ENCODE data around the gene FEM1A.
"Not testable (repeated sequence)": the region's sequence is repeated elsewhere in the genome, so short reads cannot be mapped to it uniquely, and the experiment has no call there.

The FEM1A gene

DNA sequence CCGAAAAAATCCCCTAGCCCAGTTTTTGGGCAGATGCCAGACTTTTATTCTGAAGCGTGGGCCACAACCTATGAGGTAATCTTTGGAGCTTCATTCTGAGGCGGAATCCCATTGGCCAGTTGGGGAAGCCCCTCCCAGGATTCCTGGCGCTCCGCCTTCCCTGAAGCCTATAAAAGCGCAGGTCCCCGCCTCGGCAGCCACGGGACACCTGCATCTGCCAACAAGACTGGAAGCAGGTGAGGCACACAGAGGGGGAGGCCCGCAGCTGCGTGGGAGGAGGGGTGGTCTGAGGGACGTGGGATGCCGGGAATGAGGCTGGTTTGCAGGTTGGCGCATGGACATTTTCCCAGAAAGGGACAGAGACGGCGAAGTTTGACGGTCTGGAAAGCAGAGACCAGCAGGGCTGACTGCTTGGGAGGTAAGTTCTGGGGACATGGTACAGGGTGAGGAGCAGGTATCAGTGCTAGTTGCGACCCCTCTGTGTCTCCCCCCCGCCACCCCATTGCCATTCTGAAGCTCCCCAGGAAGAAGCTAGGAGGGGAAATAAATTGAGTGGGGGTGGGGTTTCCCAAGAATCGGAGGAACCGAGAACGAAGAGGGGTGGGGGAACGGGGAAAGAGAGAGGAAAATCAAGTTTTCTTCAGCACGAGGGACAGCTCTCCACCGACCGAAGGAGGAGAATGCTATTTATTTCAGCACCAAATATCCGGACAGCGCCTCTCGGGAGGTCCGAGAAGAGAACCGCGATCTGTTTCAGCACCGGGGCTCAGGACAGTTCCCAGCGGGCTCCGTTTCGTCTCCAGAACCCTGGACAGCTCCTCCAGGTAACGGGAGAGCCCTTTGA, 22.4 kb upstream of the FEM1A start:
- DNase-seq (ENCODE audit: low read depth, low spot score), result peak; percentile 90
- no peak overlapping the region for H3K4me3 ChIP-seq (ENCODE audit: low read length)

DNA sequence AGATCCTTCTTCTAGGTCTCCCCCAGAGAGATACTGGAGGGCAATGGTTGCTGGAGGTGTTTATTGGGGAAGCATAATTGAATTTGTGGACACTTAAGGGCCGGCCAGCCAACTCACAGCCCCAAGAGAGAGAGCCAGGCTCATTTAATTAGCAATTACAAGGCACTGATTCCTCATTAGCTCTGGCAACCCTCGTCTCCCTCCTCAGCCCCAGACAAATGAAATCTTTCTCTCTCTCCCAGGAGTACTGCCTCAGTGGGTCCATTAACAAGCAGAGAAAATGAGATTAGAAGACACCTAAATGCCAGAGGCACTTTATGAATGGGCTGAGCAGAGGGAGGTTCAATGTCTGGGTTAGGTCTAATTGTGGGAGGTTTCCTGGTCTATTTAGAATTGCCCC, 19.0 kb upstream of the FEM1A start:
- no peak overlapping the region for H3K4me3 ChIP-seq (ENCODE audit: low read length)
- no peak for DNase-seq (ENCODE audit: low read depth, low spot score)

DNA sequence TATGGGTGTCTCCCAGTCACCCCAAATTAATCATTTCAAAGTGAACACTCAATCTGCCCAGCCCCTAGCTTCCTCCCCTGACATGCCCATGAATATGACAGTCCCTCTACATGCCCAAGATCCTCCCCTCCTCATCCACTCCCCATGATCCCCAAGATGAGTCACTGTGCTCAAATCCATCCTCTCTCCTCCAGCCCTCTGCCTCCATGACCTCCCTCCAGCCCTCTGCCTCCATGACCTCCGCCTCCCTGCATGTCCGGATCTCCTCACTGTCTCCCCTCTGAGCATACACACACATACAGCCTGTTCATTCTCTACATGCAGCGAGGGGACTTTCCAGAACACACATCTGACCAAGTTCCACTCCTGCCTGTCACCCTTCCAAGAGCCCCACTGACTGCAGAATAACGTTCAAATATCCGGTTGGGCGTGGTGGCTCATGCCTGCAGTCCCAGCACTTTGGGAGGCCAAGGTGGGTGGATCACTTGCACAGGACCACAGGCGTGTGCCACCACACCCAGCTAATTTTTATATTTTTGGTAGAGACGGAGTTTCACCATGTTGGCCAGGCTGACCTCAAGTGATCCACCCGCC, 18.4 kb upstream of the FEM1A start:
- DNase-seq (ENCODE audit: low read depth, low spot score), result no peak
- no peak overlapping the region for H3K4me3 ChIP-seq (ENCODE audit: low read length)

DNA sequence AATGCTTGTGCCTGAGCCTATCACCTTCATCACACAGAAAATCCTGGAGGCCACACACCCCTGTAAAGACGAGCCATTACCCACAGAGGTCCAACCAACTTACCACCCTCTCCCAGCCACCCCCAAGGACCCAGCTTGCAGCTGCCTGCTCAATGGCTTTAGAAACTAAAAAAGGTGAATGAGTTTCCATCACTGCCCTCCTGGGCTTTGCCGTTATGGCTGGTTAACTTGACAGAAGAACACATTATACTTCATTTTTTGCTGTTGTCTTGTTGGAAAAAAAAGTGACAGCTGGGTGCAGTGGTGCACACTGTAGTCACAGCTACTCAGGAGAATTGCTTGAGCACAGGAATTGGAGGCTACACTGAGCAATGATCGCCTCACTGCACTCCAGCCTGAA, 17.4 kb upstream of the FEM1A start:
- DNase-seq (ENCODE audit: low read depth, low spot score), result no peak
- no peak overlapping the region for H3K4me3 ChIP-seq (ENCODE audit: low read length)

DNA sequence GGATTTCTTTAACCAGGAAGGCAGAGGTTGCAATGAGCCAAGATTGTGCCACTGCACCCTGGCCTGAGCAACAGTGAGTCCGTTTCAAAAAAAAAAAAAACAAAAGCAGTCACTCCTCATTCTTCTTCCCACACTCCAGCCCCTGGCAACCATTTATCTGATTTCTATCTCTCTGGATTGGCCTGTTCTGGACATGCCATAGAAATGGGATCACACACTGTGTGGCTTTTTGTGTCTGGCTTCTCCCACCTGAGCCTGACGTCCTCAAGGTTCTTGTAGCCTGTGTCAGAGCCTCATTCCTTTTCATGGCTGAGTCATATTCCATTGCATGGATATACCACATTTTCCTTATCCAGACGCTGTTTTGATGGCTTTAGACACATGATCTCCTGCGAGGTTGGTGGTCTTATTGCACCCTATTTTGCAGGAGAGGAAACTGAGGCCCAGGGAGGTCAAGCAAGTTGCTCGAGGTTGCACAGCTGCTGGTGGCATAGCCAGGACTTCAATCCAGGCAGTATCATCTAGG, 15.8 kb upstream of the FEM1A start:
- no peak for DNase-seq (ENCODE audit: low read depth, low spot score)
- no peak overlapping the region for H3K4me3 ChIP-seq (ENCODE audit: low read length)

DNA sequence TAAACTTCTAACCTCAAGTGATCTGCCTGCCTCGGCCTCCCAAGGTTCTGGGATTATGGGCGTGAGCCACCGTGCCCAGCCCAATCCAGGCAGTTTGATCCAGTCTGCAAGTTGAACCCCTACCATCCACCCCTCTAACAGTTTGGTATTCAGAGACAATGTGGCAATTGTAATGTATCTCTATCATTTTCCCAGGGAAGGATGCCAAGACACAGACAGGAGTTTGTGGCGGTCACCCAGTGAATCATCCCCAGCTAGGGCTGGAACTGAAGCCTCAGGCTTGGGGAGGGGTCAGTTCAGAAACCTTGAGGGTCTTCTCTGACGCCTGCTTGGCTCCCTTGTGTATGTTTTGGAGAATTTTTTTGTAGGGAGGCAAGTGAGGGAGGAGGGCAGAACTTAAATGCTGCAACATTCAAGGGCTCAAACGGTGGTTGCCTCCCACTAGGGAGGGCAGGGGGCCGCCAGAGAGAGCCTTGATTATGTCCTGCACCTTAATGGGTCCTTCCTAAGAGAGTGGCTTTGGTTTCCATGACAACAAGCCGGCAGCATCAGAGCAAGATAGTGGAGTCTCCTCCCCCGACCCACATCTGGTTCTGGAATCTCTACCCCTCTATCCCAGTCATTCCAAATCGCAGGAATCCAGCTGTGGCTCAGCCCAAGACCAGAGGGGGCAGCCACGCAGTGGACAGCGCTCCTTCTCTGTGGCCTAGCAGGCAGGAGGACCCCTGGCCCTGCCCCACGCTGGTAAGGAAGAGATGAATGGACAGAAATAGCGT, 14.9 kb upstream of the FEM1A start:
- DNase-seq (ENCODE audit: low read depth, low spot score), result no peak
- H3K4me3 ChIP-seq (ENCODE audit: low read length), result no peak overlapping the region

DNA sequence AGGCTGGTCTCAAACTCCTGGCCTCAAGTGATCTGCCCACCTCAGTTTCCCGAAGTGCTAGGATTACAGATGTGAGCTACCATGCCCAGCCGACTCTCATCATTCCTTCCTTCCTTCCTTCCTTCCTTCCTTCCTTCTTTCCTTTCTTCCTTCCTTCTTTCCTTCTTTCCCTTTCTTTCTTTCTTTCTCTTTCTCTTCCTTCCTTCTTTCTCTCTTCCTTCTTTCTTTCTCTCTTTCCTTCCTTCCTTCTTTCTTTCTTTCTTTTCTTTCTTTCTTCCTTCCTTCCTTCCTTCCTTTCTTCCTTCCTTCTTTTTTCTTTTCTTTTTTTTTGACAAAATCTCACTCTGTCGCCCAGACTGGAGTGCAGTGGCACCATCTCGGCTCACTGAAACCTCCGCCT, 13.4 kb upstream of the FEM1A start:
- not testable (repeated sequence) for DNase-seq (ENCODE audit: low read depth, low spot score); H3K4me3 ChIP-seq (ENCODE audit: low read length)

DNA sequence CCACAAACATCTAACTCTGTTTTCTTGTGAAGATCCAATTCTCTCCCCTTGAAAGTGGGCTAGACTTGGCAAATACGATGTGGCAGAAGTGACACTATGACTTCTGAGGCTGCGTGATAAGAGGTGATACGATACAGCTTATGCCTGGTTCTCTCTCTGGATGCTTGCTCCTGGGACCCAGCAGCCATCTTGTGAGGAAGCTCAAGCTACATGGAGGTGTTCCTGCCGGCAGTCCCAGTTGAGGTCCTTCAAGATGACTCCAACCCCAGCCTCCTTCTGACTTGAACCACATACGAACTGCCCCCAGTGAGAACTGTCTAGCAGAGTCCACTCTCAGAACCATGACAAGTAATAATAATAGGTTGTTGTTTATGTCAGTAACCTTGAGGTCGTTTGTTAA, 10.7 kb upstream of the FEM1A start:
- no peak overlapping the region for H3K4me3 ChIP-seq (ENCODE audit: low read length)
- DNase-seq (ENCODE audit: low read depth, low spot score), result no peak

DNA sequence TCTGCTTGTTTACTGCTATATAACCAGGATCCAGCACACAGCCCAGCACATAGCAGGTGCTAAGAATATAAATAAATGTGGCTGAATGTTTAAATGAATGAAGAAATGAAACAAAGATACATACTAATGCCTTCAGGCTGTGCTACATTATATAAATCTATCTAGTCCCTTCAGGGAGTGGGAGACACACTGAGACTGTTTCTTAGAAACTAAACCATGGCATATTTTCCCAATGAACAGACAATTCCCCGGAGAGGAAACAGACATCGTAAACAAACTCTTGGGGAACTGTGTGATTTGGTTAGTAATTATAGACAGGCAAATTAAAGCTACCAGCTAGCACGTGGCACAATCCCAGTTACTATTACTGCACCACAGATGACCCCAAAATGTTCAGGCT, 9.7 kb upstream of the FEM1A start:
- DNase-seq (ENCODE audit: low read depth, low spot score), result no peak
- H3K4me3 ChIP-seq (ENCODE audit: low read length), result no peak overlapping the region

DNA sequence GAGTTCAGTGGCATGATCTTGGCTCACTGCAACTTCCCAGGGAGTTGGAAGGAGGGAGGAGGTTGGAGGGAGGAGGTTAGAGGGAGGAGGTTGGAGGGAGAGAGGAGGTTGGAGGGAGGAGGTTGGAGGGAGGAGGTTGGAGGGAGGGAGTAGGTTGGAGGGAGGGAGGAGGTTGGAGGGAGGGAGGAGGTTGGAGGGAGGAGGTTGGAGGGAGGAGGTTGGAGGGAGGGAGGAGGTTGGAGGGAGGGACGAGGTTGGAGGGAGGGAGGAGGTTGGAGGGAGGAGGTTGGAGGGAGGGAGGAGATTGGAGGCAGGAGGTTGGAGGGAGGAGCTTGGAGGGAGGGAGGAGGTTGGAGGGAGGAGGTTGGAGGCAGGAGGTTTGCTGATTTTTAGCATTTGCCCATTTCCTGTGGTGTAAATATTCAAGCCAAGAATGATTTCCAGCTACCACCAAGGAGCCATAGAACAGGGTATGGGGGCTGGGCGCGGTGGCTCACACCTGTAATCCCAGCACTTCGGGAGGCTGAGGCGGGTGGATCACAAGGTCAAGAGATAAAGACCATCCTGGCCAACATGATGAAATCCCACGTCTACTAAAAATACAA, 5.0 kb upstream of the FEM1A start:
- H3K4me3 ChIP-seq (ENCODE audit: low read length); DNase-seq (ENCODE audit: low read depth, low spot score): not testable (repeated sequence)

DNA sequence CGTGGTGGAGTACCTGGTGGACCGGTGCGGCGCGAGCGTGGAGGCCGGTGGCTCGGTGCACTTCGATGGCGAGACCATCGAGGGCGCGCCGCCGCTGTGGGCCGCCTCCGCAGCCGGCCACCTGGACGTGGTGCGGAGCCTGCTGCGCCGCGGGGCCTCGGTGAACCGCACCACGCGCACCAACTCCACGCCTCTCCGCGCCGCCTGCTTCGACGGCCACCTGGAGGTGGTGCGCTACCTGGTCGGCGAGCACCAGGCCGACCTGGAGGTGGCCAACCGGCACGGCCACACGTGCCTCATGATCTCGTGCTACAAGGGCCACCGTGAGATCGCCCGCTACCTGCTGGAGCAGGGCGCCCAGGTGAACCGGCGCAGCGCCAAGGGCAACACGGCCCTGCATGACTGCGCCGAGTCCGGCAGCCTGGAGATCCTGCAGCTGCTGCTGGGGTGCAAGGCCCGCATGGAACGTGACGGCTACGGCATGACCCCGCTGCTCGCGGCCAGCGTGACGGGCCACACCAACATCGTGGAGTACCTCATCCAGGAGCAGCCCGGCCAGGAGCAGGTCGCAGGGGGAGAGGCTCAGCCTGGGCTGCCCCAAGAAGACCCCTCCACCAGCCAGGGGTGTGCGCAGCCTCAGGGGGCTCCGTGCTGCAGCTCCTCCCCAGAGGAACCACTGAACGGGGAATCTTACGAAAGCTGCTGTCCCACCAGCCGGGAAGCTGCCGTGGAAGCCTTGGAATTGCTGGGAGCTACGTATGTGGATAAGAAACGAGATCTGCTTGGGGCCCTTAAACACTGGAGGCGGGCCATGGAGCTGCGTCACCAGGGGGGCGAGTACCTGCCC, 708 bp downstream of the FEM1A start:
- DNase-seq (ENCODE audit: low read depth, low spot score), result not testable (repeated sequence)
- peak overlapping the region; percentile 73 for H3K4me3 ChIP-seq (ENCODE audit: low read length)

DNA sequence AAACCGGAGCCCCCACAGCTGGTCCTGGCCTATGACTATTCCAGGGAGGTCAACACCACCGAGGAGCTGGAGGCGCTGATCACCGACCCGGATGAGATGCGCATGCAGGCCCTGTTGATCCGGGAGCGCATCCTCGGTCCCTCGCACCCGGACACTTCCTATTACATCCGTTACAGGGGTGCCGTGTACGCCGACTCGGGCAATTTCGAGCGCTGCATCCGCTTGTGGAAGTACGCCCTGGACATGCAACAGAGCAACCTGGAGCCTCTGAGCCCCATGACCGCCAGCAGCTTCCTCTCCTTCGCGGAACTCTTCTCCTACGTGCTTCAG, 1.3 kb downstream of the FEM1A start:
- peak overlapping the region; percentile 73 for H3K4me3 ChIP-seq (ENCODE audit: low read length)
- DNase-seq (ENCODE audit: low read depth, low spot score), result not testable (repeated sequence)

DNA sequence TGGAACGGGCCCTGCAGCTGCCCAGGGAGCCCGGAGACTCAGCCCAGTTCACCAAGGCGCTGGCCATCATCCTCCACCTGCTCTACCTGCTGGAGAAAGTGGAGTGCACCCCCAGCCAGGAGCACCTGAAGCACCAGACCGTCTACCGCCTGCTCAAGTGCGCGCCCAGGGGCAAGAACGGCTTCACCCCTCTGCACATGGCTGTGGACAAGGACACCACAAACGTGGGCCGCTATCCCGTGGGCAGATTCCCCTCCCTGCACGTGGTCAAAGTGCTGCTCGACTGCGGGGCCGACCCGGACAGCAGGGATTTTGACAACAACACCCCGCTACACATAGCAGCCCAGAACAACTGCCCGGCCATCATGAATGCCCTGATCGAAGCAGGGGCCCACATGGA, 1.7 kb downstream of the FEM1A start:
- H3K4me3 ChIP-seq (ENCODE audit: low read length); DNase-seq (ENCODE audit: low read depth, low spot score): not testable (repeated sequence)

DNA sequence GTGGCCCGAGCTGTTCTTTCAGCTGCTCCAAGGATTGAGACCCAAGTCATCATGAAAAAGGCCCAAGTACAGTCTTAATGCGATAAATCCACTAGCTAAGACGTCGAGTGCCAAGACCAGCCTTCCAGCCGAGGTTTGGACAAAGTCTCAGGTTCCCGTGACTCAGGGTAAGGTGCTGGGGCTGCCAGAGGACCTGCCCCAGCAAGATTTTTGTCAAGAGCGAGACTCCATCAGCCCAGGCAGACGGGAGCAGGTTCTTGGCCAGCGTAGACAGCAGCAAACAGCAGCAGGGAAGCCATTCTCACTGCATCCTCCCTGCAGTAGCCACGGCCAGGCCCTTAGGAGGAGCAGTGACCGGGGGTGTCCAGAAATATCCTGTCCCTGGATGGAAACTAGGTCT, 3.4 kb downstream of the FEM1A start:
- no peak for DNase-seq (ENCODE audit: low read depth, low spot score)
- H3K4me3 ChIP-seq (ENCODE audit: low read length), result no peak overlapping the region

DNA sequence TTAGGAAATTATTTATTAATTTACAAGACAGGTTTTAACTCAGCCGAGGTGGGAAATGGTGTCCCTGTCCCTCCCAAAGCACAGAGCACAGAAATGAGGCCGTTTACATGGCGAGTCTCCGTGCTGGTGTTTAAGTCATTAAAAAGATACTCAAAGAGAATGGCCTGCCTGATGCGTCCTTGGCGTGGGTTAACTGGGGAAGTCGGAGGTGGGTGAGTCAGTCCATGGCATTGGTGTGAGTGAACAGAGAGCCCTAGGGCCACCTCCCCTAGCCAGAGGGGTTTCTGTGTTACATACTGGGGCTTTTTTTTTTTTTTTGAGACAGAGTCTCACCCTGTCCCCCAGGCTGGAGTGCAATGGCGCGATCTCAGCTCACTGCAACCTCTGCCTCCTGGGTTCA, 3.9 kb downstream of the FEM1A start:
- H3K4me3 ChIP-seq (ENCODE audit: low read length), result no peak overlapping the region
- no peak for DNase-seq (ENCODE audit: low read depth, low spot score)

DNA sequence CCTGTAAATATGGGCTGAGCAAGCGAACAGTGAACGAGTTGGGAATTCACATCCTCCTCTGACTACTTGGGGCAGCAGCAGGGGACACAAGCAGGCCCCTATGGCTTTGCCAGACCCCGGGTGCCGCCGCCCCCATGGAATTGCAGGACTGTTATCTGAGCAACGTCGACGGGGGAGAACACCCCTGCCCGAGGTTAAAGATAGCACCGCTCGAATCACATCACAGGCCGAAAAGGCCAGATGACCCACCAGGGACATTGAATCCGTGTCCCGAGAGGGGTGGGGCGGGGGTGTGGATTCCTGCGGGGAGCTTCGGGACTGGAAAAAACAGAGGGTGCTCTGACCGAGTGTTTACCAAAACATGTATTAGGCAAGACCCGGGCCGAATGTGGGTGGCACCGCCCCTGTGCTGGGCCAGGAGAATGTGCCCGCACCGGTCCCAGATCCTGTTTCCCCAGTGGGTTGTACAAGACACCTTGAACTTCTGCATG, 9.1 kb downstream of the FEM1A start:
- no peak for DNase-seq (ENCODE audit: low read depth, low spot score)
- no peak overlapping the region for H3K4me3 ChIP-seq (ENCODE audit: low read length)

DNA sequence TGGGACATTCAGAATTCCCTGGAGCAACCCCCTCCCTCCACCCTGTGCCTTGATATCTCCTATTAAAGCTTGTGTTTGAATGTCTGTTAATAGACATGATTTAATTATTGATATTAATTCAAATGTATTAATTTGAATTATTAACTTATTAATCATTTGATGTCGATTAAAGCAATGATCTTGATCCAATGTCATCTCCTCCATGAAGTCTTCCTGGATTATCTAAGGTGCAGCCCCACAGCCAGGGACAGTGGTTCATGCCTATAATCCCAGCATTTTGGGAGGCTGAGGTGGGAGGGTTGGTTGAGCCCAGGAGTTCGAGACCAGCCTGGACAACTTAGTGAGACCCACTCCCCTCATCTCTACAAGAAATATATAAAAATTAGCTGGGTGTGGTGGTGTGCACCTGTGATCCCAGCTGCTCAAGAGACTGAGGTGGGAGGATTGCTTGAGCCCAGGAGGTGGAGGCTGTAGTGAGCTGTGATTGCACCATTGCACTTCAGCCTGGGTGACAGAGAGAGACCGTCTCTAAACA, 9.6 kb downstream of the FEM1A start:
- no peak for DNase-seq (ENCODE audit: low read depth, low spot score)
- no peak overlapping the region for H3K4me3 ChIP-seq (ENCODE audit: low read length)

DNA sequence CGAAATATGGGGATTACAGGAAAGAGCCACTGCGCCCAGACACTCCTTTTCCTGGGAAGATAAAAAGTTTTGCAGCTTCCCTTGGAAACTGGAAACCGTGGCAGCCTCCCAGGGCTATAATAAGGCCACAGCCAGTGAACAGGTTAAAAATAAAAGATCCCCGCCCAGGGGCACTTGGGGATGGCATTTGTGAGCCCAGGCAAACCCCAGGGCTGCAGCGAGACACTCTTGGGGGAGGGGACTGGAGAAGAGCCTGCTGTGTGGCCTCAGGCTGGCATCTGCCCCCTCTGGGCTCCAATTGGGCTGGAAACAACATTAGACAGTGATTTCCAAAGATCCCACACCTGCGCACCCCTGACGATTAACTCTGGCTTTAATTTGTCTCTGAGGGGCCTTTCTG, 11.2 kb downstream of the FEM1A start:
- H3K4me3 ChIP-seq (ENCODE audit: low read length), result no peak overlapping the region
- no peak for DNase-seq (ENCODE audit: low read depth, low spot score)
